ENCODE measurements around the gene BRD3OS. TPM values are rescaled to one million over a fixed set of nuclear protein-coding genes. Genes with fewer than 3 reads are reported as not detected.

The BRD3OS gene
- total RNA-seq, 2 experiments from 2014 or later, result 15.1 to 18.0 TPM

GRCh38 chr9:134063571-134064450 is 38.5 kb downstream of the BRD3OS start:
- ChIA-PET CTCF (interaction anchor here (0.7 to 0.9 kb wide), 2 partner anchors 38 to 100 kb away, joined by 3 read pairs; no protein-coding TSS in a partner anchor), POLR2A (no interaction called here)
- intact Hi-C loops (cut with DNase I, micrococcal nuclease), result loop anchor here in 1 of 2 experiments (10.0 kb wide), 1 partner anchor 709 kb away; the partner anchor contains the start of genes SURF1 and SURF2
- Mint-ChIP-seq H3K27me3 (no peaks in the 10 kb centered on the region), H3K9me3 (ENCODE audit: low read depth) (no peaks in the 10 kb centered on the region), H3K27ac (no peak overlapping the region), H3K36me3 (ENCODE audit: low read depth) (no peaks in the 10 kb centered on the region), H3K4me3 (no peak overlapping the region), H3K4me1 (peaks cover 45% of the 10 kb centered on the region)
- no peak for DNase-seq
- no peak for ATAC-seq

DNA sequence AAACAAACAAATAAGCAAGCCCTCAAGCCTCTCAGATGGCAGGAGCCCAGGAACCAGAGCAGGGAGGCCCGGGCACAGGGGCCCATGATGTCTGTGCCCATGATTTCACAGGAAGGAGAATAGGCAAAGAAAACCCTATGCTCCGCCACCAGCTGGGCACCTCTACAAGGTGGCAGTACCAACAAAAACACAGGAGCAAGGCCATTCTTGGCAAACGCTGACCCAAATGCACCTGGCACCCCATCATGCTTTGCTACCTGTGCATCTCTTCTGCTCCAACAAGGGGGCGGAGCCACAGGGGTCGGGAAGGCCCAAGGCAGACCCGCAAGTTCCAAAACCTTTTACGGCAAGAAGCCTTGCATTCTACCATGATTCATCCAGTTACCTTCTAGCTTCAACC is 39.4 kb downstream of the BRD3OS start:
- no peak for ATAC-seq
- H3K27ac Mint-ChIP-seq, result no peak overlapping the region
- no peaks in the 10 kb centered on the region for H3K36me3 Mint-ChIP-seq (ENCODE audit: low read depth)
- intact Hi-C loops (cut with DNase I, micrococcal nuclease), result loop anchor here (5.0 to 10.0 kb wide), 11 partner anchors 263 to 1843 kb away; partner anchors contain the start of genes CACFD1 (in 1 of the 2), CAMSAP1 (in 1 of the 2), MED22 (in 1 of the 2) and MRPS2 (in 1 of the 2)
- DNase-seq, result no peak
- CTCF ChIA-PET, result no interaction called here
- no peak overlapping the region for H3K4me3 Mint-ChIP-seq
- H3K4me1 Mint-ChIP-seq, result peaks cover 48% of the 10 kb centered on the region
- POLR2A ChIA-PET, result no interaction called here
- no peaks in the 10 kb centered on the region for H3K9me3 Mint-ChIP-seq (ENCODE audit: low read depth)
- no peaks in the 10 kb centered on the region for H3K27me3 Mint-ChIP-seq

DNA sequence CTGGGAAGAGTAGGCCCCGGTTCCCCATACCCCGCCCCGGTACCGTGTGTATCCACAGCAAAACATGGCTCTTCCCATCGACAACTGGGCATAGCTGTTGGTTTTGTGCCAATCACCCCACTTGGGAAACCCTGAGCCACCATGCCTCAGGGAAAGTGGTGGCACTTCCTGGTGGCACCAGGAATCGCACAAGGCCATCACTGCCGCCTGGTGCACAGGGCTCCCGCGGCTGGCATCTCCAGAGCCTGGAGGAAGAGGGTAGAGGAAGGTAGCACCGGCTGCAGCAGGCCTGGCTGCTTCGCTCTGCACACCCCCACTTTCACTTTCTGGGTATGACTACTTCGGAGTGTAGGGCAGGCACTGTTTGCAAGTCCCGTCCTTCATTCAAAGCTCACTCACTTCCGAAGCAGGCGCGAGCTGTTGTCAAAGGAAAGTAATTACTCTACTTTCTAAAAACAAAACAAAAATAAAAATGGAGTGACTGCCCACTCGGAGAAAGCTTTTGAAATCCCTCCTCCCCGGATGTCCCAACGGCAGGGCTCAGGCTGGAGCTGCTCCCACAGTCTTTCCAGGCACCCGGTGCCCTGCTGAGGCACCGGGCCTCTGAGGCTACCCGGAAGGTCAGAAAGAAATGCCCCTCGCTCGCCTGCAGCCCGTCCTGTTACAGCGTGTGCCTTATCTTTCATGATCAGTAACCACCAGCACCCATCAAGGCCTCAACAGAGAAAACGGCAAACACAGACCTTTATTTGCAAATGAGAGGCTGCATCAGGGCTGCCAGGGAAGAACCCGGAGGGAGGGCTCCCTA is 40.5 kb downstream of the BRD3OS start:
- Mint-ChIP-seq H3K9me3 (ENCODE audit: low read depth) (no peaks in the 10 kb centered on the region), H3K27ac (peak overlapping the region; percentile 96), H3K36me3 (ENCODE audit: low read depth) (no peaks in the 10 kb centered on the region), H3K4me3 (peak overlapping the region; percentile 85), H3K27me3 (peaks cover 6% of the 10 kb centered on the region), H3K4me1 (peaks cover 38% of the 10 kb centered on the region)
- intact Hi-C loops (cut with DNase I, micrococcal nuclease), result loop anchor here (1.0 to 10.0 kb wide), 12 partner anchors 260 to 1841 kb away; partner anchors contain the start of genes RXRA (in 2 of the 2), CACFD1 (in 1 of the 2), CAMSAP1 (in 1 of the 2) and MED22 (in 1 of the 2)
- POLR2A ChIA-PET, result interaction anchor here (1.0 to 2.1 kb wide), 2 partner anchors 40 to 70 kb away, joined by 3 to 12 read pairs; partner anchors contain the start of gene WDR5
- CTCF ChIA-PET, result interaction anchor here (0.6 to 1.6 kb wide), 3 partner anchors 40 to 1987 kb away, joined by 3 read pairs; partner anchors contain the start of gene BRD3OS
- DNase-seq (peak; percentile 87), ATAC-seq (peak; percentile 72)

- intact Hi-C loops (cut with DNase I, micrococcal nuclease), result loop anchor here (1.0 to 10.0 kb wide), 12 partner anchors 260 to 1841 kb away; partner anchors contain the start of genes RXRA (in 2 of the 2), CACFD1 (in 1 of the 2), CAMSAP1 (in 1 of the 2) and MED22 (in 1 of the 2)
- H3K36me3 Mint-ChIP-seq (ENCODE audit: low read depth), result no peaks in the 10 kb centered on the region
- DNase-seq (peak; percentile 47), ATAC-seq (no peak)
- peak overlapping the region; percentile 85 for H3K4me3 Mint-ChIP-seq
- H3K4me1 Mint-ChIP-seq, result peaks cover 34% of the 10 kb centered on the region
- H3K27me3 Mint-ChIP-seq, result peaks cover 11% of the 10 kb centered on the region
- H3K9me3 Mint-ChIP-seq (ENCODE audit: low read depth), result no peaks in the 10 kb centered on the region
- POLR2A ChIA-PET, result interaction anchor here (2.1 kb wide), 1 partner anchor 69 kb away, joined by 12 read pairs; the partner anchor contains the start of gene WDR5
- CTCF ChIA-PET, result interaction anchor here (0.7 to 1.6 kb wide), 2 partner anchors 40 to 1006 kb away, joined by 3 read pairs; no protein-coding TSS in a partner anchor
- peak overlapping the region; percentile 96 for H3K27ac Mint-ChIP-seq
Observed at GRCh38 chr9:134066526-134066912, 41.2 kb downstream of the BRD3OS start.

GRCh38 chr9:134066913-134067851 is 41.9 kb downstream of the BRD3OS start:
- peak; percentile 71 for DNase-seq
- Mint-ChIP-seq H3K9me3 (ENCODE audit: low read depth) (no peaks in the 10 kb centered on the region), H3K4me3 (peak overlapping the region; percentile 85), H3K27ac (peak overlapping the region; percentile 84), H3K4me1 (peaks cover 34% of the 10 kb centered on the region), H3K36me3 (ENCODE audit: low read depth) (no peaks in the 10 kb centered on the region), H3K27me3 (peaks cover 11% of the 10 kb centered on the region)
- intact Hi-C loops (cut with DNase I, micrococcal nuclease), result loop anchor here (1.0 to 10.0 kb wide), 12 partner anchors 259 to 1840 kb away; partner anchors contain the start of genes RXRA (in 2 of the 2), CACFD1 (in 1 of the 2), CAMSAP1 (in 1 of the 2) and MED22 (in 1 of the 2)
- ATAC-seq, result peak; percentile 2
- CTCF ChIA-PET, result interaction anchor here (0.7 to 1.6 kb wide), 2 partner anchors 41 to 1007 kb away, joined by 3 read pairs; no protein-coding TSS in a partner anchor
- POLR2A ChIA-PET, result interaction anchor here (2.1 kb wide), 1 partner anchor 69 kb away, joined by 12 read pairs; the partner anchor contains the start of gene WDR5

GRCh38 chr9:134067904-134068743 is 42.8 kb downstream of the BRD3OS start, which contains the start of gene BRD3:
BRD3 (minus strand) TSS chr9:134068026; CDS start chr9:134053477, 14,549 bp downstream.
- H3K4me1 Mint-ChIP-seq, result peaks cover 28% of the 10 kb centered on the region
- CTCF ChIA-PET, result interaction anchor here (1.2 kb wide), 1 partner anchor 95 kb away, joined by 3 read pairs; no protein-coding TSS in a partner anchor
- peak; percentile 91 for DNase-seq
- peak within 1 kb of the TSS; percentile 84 for H3K27ac Mint-ChIP-seq
- peak within 1 kb of the TSS; percentile 85 for H3K4me3 Mint-ChIP-seq
- no peaks in the 10 kb centered on the region for H3K36me3 Mint-ChIP-seq (ENCODE audit: low read depth)
- peaks cover 14% of the 10 kb centered on the region for H3K27me3 Mint-ChIP-seq
- no peaks in the 10 kb centered on the region for H3K9me3 Mint-ChIP-seq (ENCODE audit: low read depth)
- POLR2A ChIA-PET, result interaction anchor here (0.6 to 0.8 kb wide), 2 partner anchors 43 to 97 kb away, joined by 3 to 5 read pairs; partner anchors contain the start of genes BRD3OS and RNU6ATAC
- peak; percentile 85 for ATAC-seq
- intact Hi-C loops (cut with DNase I, micrococcal nuclease), result loop anchor here (1.0 to 10.0 kb wide), 24 partner anchors 31 to 1839 kb away; partner anchors contain the start of genes BRD3OS (in 2 of the 2), RNU6ATAC (in 2 of the 2), VAV2 (in 2 of the 2) and CACFD1 (in 1 of the 2)

DNA sequence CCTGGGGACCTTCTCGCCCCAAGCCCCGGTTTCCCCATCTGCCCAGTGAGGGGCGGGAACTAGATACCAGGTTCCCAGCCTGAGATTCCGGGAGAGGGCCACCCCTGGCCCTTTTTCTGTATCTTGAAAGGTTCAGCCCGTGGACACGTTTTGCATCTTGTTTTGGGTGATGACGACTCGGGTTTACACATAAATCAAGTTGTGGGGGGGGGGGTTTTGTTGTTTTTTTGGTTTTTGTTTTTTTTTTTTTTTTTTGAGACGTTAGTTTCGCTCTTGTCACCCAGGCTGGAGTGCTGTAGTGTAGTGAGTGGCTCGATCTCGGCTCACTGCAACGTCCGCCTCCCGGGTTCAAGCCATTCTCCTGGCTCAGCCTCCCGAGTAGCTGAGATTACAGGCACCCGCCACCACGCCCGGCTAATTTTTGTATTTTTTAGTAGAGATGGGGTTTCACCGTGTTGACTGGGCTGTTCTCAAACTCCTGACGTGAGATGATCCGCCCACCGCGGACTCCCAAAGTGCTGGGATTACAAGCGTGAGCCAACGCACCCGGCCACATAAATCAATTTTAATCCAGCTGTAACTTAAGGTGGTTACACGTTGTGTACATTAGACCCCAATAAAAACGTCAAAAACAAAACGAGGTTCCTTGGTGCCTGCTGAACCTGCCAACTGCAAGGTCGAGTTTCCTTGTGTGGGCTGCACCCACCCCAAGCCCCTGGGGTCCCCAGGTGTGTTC is 43.6 kb downstream of the BRD3OS start:
- Mint-ChIP-seq H3K9me3 (ENCODE audit: low read depth) (no peaks in the 10 kb centered on the region), H3K4me3 (peak overlapping the region; percentile 75), H3K4me1 (peaks cover 25% of the 10 kb centered on the region), H3K36me3 (ENCODE audit: low read depth) (no peaks in the 10 kb centered on the region), H3K27ac (peak overlapping the region; percentile 78), H3K27me3 (peaks cover 14% of the 10 kb centered on the region)
- DNase-seq (peak; percentile 36), ATAC-seq (peak; percentile 1)
- intact Hi-C loops (cut with DNase I, micrococcal nuclease), result loop anchor here (1.0 to 10.0 kb wide), 24 partner anchors 30 to 1838 kb away; partner anchors contain the start of genes BRD3OS (in 2 of the 2), RNU6ATAC (in 2 of the 2), VAV2 (in 2 of the 2) and CACFD1 (in 1 of the 2)
- CTCF ChIA-PET, result interaction anchor here (0.8 to 1.2 kb wide), 2 partner anchors 94 to 1038 kb away, joined by 3 read pairs; partner anchors contain the start of gene GTF3C5
- POLR2A ChIA-PET, result interaction anchor here (0.6 to 0.8 kb wide), 2 partner anchors 44 to 96 kb away, joined by 3 to 5 read pairs; partner anchors contain the start of genes BRD3OS and RNU6ATAC

Data from activated CD4-positive, alpha-beta T cell treated with anti-CD3 and anti-CD28 coated beads for 36 hours (primary cell).